Endometrial microvascular endothelial cells (primary cell): ENCODE measurements around the gene PLD5. TPM values are rescaled to one million over a fixed set of nuclear protein-coding genes. Genes with fewer than 3 reads are reported as not detected.
"Not testable (repeated sequence)": the region's sequence is repeated elsewhere in the genome, so short reads cannot be mapped to it uniquely, and the experiment has no call there.

ENCODE experiments used
- in situ Hi-C: cut with HindIII; loops from 2 replicates; pipeline ENCODE4 v1.10.0; 2017; ENCODE audit warnings: low sequenced_read_pairs, low pct_unique_long_range_greater_than_20kb; ENCODE audit errors: inconsistent ontology term
- total RNA-seq: library from RNA; depleted of rRNA; stranded (reverse); fragments of >200 nt; gene quantifications from one replicate; pipeline ENCODE4 v1.2.3, GENCODE V29; 2015; ENCODE audit errors: inconsistent ontology term

Gene PLD5
- total RNA-seq, 1 donor from 2014 or later, result not detected

- in situ Hi-C loops, result no loop called here
These were observed 390.7 kb downstream of the PLD5 start for GRCh38 chr1:242133796-242134195.

GRCh38 chr1:242133351-242133750, 391.1 kb downstream of the PLD5 start:
- in situ Hi-C loops, result no loop called here

GRCh38 chr1:242132121-242132817, 392.2 kb downstream of the PLD5 start:
- in situ Hi-C loops, result no loop called here

GRCh38 chr1:242128951-242129502, 395.5 kb downstream of the PLD5 start:
- in situ Hi-C loops, result no loop called here

- in situ Hi-C loops, result no loop called here
These were observed 404.1 kb downstream of the PLD5 start for GRCh38 chr1:242120432-242120831.

- in situ Hi-C loops, result no loop called here
These were observed 423.6 kb downstream of the PLD5 start for GRCh38 chr1:242100921-242101320.

- in situ Hi-C loops, result not testable (repeated sequence)
These were observed 427.2 kb downstream of the PLD5 start for GRCh38 chr1:242097283-242097682.

- in situ Hi-C loops, result no loop called here
These were observed 431.4 kb downstream of the PLD5 start for GRCh38 chr1:242093116-242093515.

GRCh38 chr1:242089911-242090310, 434.6 kb downstream of the PLD5 start:
- in situ Hi-C loops, result no loop called here

GRCh38 chr1:242088875-242089274, 435.6 kb downstream of the PLD5 start:
- in situ Hi-C loops, result no loop called here

- in situ Hi-C loops, result no loop called here
These were observed 437.8 kb downstream of the PLD5 start for GRCh38 chr1:242086706-242087105.

- in situ Hi-C loops, result no loop called here
These were observed 438.4 kb downstream of the PLD5 start for GRCh38 chr1:242086093-242086492.

GRCh38 chr1:242083742-242084141, 440.8 kb downstream of the PLD5 start:
- in situ Hi-C loops, result no loop called here

GRCh38 chr1:242081446-242081845, 443.1 kb downstream of the PLD5 start:
- in situ Hi-C loops, result no loop called here

- in situ Hi-C loops, result no loop called here
These were observed 458.7 kb downstream of the PLD5 start for GRCh38 chr1:242065813-242066212.

GRCh38 chr1:242062271-242062670, 462.2 kb downstream of the PLD5 start:
- in situ Hi-C loops, result no loop called here

GRCh38 chr1:242059976-242060375, 464.5 kb downstream of the PLD5 start:
- in situ Hi-C loops, result no loop called here

- in situ Hi-C loops, result not testable (repeated sequence)
These were observed 465.9 kb downstream of the PLD5 start for GRCh38 chr1:242058582-242058981.

- in situ Hi-C loops, result not testable (repeated sequence)
These were observed 466.3 kb downstream of the PLD5 start for GRCh38 chr1:242058181-242058580.

- in situ Hi-C loops, result no loop called here
These were observed 466.8 kb downstream of the PLD5 start for GRCh38 chr1:242057745-242058115.
